K562 (cell line): ENCODE data around the gene IL31. TPM values are rescaled to one million over a fixed set of nuclear protein-coding genes. Genes with fewer than 3 reads are reported as not detected.

Experiments used
- ATF7 ChIP-seq: fragments of 450-650 bp; IDR thresholded peaks from 2 replicates; pipeline ENCODE4 v1.7.1; 2014; ENCODE audit warnings: mild to moderate bottlenecking, moderate library complexity
- MCM3 ChIP-seq: fragments of 450-650 bp; IDR thresholded peaks from 2 replicates; pipeline ENCODE4 v1.6.1; 2016
- SMAD2 ChIP-seq: fragments of 150-350 bp; IDR thresholded peaks from 2 replicates; pipeline ENCODE4 v1.6.1; 2014; ENCODE audit warnings: low read depth, mild to moderate bottlenecking, low read length
- ZKSCAN1 ChIP-seq: fragments of 150-350 bp; IDR thresholded peaks from 2 replicates; pipeline ENCODE4 v1.6.1; 2016; ENCODE audit warnings: low read depth, low read length
- ZNF23 ChIP-seq: fragments of 250-450 bp; sonication (Bioruptor Pico); IDR thresholded peaks from 2 replicates; pipeline ENCODE4 v1.4.0; 2020; ENCODE audit warnings: mild to moderate bottlenecking
- ZNF445 ChIP-seq: fragments of 250-450 bp; sonication (Bioruptor Pico); IDR thresholded peaks from 2 replicates; pipeline ENCODE4 v1.4.0; 2020; ENCODE audit warnings: low read depth, mild to moderate bottlenecking, moderate library complexity
- polyA plus RNA-seq, 8 experiments: library from polyadenylated mRNA; depleted of rRNA in 4 of 8; stranded (reverse) in 5 of 8; unstranded in 3 of 8; fragments of >200 nt; fragmentation: Nextera tagmentation in 2 of 8; fragmentation: Illumina TruSeq in 1 of 8; extraction: Ambion mirVana in 2 of 8; extraction: Trizol in 1 of 8; gene quantifications; 2 replicates each; pipeline versions ENCODE4 v1.2.1 to v1.2.3, GENCODE V29; 2011 to 2014; ENCODE audit warnings: inconsistent platforms in 1 of 8, missing spikeins in 1 of 8
- total RNA-seq, 7 experiments: library from RNA; depleted of rRNA in 6 of 7; stranded (reverse); fragments of >200 nt in 6 of 7; fragmentation: Illumina TruSeq in 2 of 7; extraction: Trizol in 2 of 7; gene quantifications; 2 replicates each; pipeline versions ENCODE4 v1.2.1 to v1.2.3, GENCODE V29; 2011 to 2021; ENCODE audit warnings: low replicate concordance in 1 of 7
- TF ChIP-seq, protein P1 (sequence below): fragments of 450-650 bp; formaldehyde crosslinking; IDR thresholded peaks from 2 replicates; pipeline ENCODE4 v1.4.0; 2020; ENCODE audit warnings: mild to moderate bottlenecking, moderate library complexity
- TF ChIP-seq, protein P2 (sequence below), 2 experiments: fragments of 450-650 bp in 1 of 2; sonication (generic) in 1 of 2; formaldehyde crosslinking in 1 of 2; IDR thresholded peaks in 1 of 2; conservative IDR thresholded peaks in 1 of 2; 2 replicates each; pipeline versions ENCODE4 v1.6.1 to v1.8.1; 2016 to 2023; ENCODE audit warnings: mild to moderate bottlenecking in 2 of 2, moderate library complexity in 2 of 2, inconsistent platforms in 1 of 2, missing genetic modification reagents in 1 of 2
- TF ChIP-seq, protein P3 (sequence below): sonication (generic); formaldehyde crosslinking; IDR thresholded peaks from 2 replicates; pipeline ENCODE4 v1.9.0; 2022; ENCODE audit warnings: mild to moderate bottlenecking, missing genetic modification reagents
- TF ChIP-seq, protein P4 (sequence below): fragments of 450-650 bp; conservative IDR thresholded peaks from 2 replicates; pipeline ENCODE4 v1.6.1; 2016; ENCODE audit warnings: missing genetic modification characterization, low read depth, mild to moderate bottlenecking, control low read depth, missing compliant biosample characterization

IL31 gene
- total and polyA plus RNA-seq, 9 of the 15 experiments (the other 6 are each of a cell fraction or from before 2014, with no cell fraction given), result not detected

DNA sequence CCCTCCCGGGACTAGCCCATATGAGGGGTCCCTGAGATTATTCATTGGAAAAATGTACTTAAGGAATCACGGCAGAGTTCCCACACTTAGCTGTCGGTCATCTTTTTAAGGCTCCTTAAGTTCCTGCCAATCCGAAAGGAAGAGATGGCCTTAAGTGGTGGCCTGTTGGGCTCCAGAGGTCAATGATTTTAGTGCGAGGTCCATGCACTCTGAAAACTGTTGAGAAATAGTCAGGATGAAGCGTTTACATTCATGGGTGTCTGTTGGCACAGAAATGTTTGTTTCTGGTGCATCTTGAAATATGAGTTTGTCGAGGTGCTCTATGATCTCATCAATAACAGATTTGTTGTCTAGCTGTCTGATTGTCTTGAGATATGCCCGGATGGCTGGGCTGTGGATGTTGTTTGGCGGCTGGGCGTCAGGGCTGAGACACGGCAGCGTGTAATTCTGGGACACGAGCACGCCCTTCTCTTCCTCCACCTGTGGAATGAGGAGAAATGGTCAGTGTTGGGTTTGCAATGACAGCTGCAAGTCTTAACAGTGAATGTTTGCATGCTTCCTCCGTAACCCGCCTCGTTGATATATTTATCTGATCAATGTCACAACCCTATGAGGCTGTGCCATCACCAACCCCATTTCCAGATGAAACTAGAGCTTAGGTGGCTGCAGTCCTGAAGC lies 1.6 kb downstream of the IL31 start (continued):
- TF ChIP-seq, protein P1, sequence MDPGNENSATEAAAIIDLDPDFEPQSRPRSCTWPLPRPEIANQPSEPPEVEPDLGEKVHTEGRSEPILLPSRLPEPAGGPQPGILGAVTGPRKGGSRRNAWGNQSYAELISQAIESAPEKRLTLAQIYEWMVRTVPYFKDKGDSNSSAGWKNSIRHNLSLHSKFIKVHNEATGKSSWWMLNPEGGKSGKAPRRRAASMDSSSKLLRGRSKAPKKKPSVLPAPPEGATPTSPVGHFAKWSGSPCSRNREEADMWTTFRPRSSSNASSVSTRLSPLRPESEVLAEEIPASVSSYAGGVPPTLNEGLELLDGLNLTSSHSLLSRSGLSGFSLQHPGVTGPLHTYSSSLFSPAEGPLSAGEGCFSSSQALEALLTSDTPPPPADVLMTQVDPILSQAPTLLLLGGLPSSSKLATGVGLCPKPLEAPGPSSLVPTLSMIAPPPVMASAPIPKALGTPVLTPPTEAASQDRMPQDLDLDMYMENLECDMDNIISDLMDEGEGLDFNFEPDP, result no peak
- TF ChIP-seq ZKSCAN1 (no peak), ATF7 (no peak), SMAD2 (no peak), ZNF23 (no peak), MCM3 (no peak), ZNF445 (no peak)
- TF ChIP-seq, protein P2, sequence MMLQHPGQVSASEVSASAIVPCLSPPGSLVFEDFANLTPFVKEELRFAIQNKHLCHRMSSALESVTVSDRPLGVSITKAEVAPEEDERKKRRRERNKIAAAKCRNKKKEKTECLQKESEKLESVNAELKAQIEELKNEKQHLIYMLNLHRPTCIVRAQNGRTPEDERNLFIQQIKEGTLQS (IDR thresholded peaks at IDR 0.05), result no peak
- TF ChIP-seq, protein P2 (CRISPR knock-in tag; conservative IDR thresholded peaks at IDR 0.05), result no peak
- TF ChIP-seq, protein P3, sequence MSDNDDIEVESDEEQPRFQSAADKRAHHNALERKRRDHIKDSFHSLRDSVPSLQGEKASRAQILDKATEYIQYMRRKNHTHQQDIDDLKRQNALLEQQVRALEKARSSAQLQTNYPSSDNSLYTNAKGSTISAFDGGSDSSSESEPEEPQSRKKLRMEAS (CRISPR knock-in tag), result no peak
- TF ChIP-seq, protein P4, sequence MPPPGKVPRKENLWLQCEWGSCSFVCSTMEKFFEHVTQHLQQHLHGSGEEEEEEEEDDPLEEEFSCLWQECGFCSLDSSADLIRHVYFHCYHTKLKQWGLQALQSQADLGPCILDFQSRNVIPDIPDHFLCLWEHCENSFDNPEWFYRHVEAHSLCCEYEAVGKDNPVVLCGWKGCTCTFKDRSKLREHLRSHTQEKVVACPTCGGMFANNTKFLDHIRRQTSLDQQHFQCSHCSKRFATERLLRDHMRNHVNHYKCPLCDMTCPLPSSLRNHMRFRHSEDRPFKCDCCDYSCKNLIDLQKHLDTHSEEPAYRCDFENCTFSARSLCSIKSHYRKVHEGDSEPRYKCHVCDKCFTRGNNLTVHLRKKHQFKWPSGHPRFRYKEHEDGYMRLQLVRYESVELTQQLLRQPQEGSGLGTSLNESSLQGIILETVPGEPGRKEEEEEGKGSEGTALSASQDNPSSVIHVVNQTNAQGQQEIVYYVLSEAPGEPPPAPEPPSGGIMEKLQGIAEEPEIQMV (tag), result no peak
